Measurements from ENCODE around the gene SGTA.

SGTA gene

GRCh38 chr19:2770055-2771013 lies 12.7 kb downstream of the SGTA start:
- DNase-seq = no peak
- Histone ChIP-seq H3K9me3 (ENCODE audit: severe bottlenecking) (no peaks in the 10 kb centered on the region), H3K27me3 (ENCODE audit: insufficient read depth, low read depth, severe bottlenecking) (no peaks in the 10 kb centered on the region), H3K4me3 (ENCODE audit: low read depth, low read length) (no peak overlapping the region), H3K27ac (no peak overlapping the region), H3K36me3 (peaks cover 63% of the 10 kb centered on the region)
- no peak for TF ChIP-seq CTCF (IDR thresholded peaks at IDR 0.05; ENCODE audit: low read depth, low read length)

- Histone ChIP-seq H3K27ac (no peak overlapping the region), H3K36me3 (peaks cover 67% of the 10 kb centered on the region), H3K9me3 (ENCODE audit: severe bottlenecking) (no peaks in the 10 kb centered on the region), H3K27me3 (ENCODE audit: insufficient read depth, low read depth, severe bottlenecking) (no peaks in the 10 kb centered on the region), H3K4me3 (ENCODE audit: low read depth, low read length) (no peak overlapping the region)
- TF ChIP-seq CTCF (IDR thresholded peaks at IDR 0.05; ENCODE audit: low read depth, low read length) = no peak
- no peak for DNase-seq
Observed at GRCh38 chr19:2769218-2769617, 13.9 kb downstream of the SGTA start.

- Histone ChIP-seq H3K9me3 (ENCODE audit: severe bottlenecking) (no peaks in the 10 kb centered on the region), H3K4me3 (ENCODE audit: low read depth, low read length) (no peak overlapping the region), H3K36me3 (peaks cover 74% of the 10 kb centered on the region), H3K27me3 (ENCODE audit: insufficient read depth, low read depth, severe bottlenecking) (no peaks in the 10 kb centered on the region), H3K27ac (no peak overlapping the region)
- no peak for DNase-seq
- TF ChIP-seq CTCF (IDR thresholded peaks at IDR 0.05; ENCODE audit: low read depth, low read length) = no peak
Observed at GRCh38 chr19:2768365-2769132, 14.5 kb downstream of the SGTA start.

GRCh38 chr19:2767688-2768087 lies 15.4 kb downstream of the SGTA start:
- Histone ChIP-seq H3K9me3 (ENCODE audit: severe bottlenecking) (no peaks in the 10 kb centered on the region), H3K36me3 (peaks cover 83% of the 10 kb centered on the region), H3K27me3 (ENCODE audit: insufficient read depth, low read depth, severe bottlenecking) (no peaks in the 10 kb centered on the region), H3K4me3 (ENCODE audit: low read depth, low read length) (no peak overlapping the region), H3K27ac (no peak overlapping the region)
- no peak for TF ChIP-seq CTCF (IDR thresholded peaks at IDR 0.05; ENCODE audit: low read depth, low read length)
- no peak for DNase-seq

GRCh38 chr19:2766594-2767372 lies 16.3 kb downstream of the SGTA start:
- peaks cover 89% of the 10 kb centered on the region for H3K36me3 ChIP-seq
- no peak for DNase-seq

More at GRCh38 chr19:2766594-2767372, 16.3 kb downstream of the SGTA start:
- no peak overlapping the region for H3K27ac ChIP-seq
- no peaks in the 10 kb centered on the region for H3K9me3 ChIP-seq (ENCODE audit: severe bottlenecking)
- H3K27me3 ChIP-seq (ENCODE audit: insufficient read depth, low read depth, severe bottlenecking) = no peaks in the 10 kb centered on the region
- TF ChIP-seq CTCF (IDR thresholded peaks at IDR 0.05; ENCODE audit: low read depth, low read length) = no peak
- no peak overlapping the region for H3K4me3 ChIP-seq (ENCODE audit: low read depth, low read length)

Measured in WERI-Rb-1 (cell line).